Osteocyte (in vitro differentiated cells): ENCODE data around the gene CLEC16A. TPM values are rescaled to one million over a fixed set of nuclear protein-coding genes. Genes with fewer than 3 reads are reported as not detected.

Experiments
- DNase-seq: peaks from one replicate; pipeline ENCODE4 v3.0.0; 2021; ENCODE audit warnings: mixed read lengths; ENCODE audit not compliant: unreplicated experiment; ENCODE audit errors: extremely low spot score
- H3K27ac Mint-ChIP-seq: one replicate; pipeline ENCODE4 v1.8.0; 2021; ENCODE audit warnings: mild to moderate bottlenecking, mixed read lengths; ENCODE audit not compliant: unreplicated experiment
- H3K27me3 Mint-ChIP-seq: one replicate; pipeline ENCODE4 v1.8.0; 2021; ENCODE audit warnings: mixed read lengths; ENCODE audit not compliant: unreplicated experiment
- H3K36me3 Mint-ChIP-seq: one replicate; pipeline ENCODE4 v1.8.0; 2021; ENCODE audit warnings: mixed read lengths; ENCODE audit not compliant: unreplicated experiment
- H3K4me1 Mint-ChIP-seq: one replicate; pipeline ENCODE4 v1.8.0; 2021; ENCODE audit warnings: mixed read lengths; ENCODE audit not compliant: unreplicated experiment
- H3K4me3 Mint-ChIP-seq: one replicate; pipeline ENCODE4 v1.8.0; 2021; ENCODE audit warnings: mild to moderate bottlenecking, moderate library complexity, mixed read lengths; ENCODE audit not compliant: unreplicated experiment
- H3K9me3 Mint-ChIP-seq: one replicate; pipeline ENCODE4 v1.8.0; 2021; ENCODE audit warnings: mixed read lengths; ENCODE audit not compliant: unreplicated experiment
- total RNA-seq: library from RNA; stranded (reverse); gene quantifications from 2 replicates; pipeline ENCODE4 v1.2.1, GENCODE V29; 2021
- TF ChIP-seq, protein P1 (sequence below): fragments of 200-600 bp; sonication (generic); IDR thresholded peaks from 2 replicates; pipeline ENCODE4 v1.5.0; 2021; ENCODE audit warnings: antibody characterized with exemption, mild to moderate bottlenecking, moderate library complexity

CLEC16A gene
- total RNA-seq, 1 donor from 2014 or later: 22.1 TPM

DNA sequence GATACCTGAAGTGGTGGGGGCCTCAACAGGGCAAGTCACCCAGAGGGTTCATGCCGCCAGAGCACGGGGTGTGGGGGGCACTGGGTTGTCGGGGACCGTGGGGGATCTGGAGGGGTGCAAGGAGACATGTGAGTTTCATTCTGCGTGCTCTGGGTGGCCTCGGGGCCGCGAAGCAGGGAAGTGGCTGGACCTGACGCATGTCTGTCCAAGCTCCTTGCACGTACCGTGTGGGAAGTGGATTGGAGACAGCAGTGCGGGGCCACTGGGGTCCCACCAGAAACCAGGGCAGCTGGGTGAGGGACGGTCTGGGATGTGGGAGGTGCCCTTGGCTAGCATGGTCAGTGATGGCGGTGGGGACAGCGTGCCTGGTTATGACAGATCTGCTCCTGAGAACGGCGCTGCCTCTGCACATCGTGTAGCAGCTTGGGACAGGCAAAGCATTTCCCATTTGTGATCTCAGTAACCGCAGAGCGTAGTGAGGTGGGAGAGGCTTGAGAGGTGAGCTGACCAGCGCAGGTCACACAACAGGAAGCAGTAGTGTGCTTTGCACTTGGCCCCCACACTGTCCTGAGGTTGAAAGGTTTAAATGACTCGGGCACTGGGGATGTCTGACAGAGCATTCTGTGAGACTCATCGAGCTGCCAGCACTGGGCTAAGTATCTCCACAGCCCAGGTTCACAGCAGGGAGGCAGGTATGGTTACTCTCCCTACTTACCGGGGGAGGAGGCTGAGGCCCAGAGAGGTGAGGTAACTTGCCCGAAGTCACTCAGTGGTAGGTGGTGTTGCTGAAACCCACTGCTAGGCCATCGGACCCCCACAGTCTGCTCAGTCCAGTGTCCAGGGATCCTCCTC lies 197.3 kb downstream of the CLEC16A start:
- no peak overlapping the region for H3K4me3 Mint-ChIP-seq
- H3K4me1 Mint-ChIP-seq: peaks cover 40% of the 10 kb centered on the region
- H3K9me3 Mint-ChIP-seq: no peaks in the 10 kb centered on the region
- TF ChIP-seq, protein P1, sequence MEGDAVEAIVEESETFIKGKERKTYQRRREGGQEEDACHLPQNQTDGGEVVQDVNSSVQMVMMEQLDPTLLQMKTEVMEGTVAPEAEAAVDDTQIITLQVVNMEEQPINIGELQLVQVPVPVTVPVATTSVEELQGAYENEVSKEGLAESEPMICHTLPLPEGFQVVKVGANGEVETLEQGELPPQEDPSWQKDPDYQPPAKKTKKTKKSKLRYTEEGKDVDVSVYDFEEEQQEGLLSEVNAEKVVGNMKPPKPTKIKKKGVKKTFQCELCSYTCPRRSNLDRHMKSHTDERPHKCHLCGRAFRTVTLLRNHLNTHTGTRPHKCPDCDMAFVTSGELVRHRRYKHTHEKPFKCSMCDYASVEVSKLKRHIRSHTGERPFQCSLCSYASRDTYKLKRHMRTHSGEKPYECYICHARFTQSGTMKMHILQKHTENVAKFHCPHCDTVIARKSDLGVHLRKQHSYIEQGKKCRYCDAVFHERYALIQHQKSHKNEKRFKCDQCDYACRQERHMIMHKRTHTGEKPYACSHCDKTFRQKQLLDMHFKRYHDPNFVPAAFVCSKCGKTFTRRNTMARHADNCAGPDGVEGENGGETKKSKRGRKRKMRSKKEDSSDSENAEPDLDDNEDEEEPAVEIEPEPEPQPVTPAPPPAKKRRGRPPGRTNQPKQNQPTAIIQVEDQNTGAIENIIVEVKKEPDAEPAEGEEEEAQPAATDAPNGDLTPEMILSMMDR: no peak
- no peaks in the 10 kb centered on the region for H3K27me3 Mint-ChIP-seq
- no peak for DNase-seq
- peaks cover 2% of the 10 kb centered on the region for H3K36me3 Mint-ChIP-seq
- no peak overlapping the region for H3K27ac Mint-ChIP-seq

DNA sequence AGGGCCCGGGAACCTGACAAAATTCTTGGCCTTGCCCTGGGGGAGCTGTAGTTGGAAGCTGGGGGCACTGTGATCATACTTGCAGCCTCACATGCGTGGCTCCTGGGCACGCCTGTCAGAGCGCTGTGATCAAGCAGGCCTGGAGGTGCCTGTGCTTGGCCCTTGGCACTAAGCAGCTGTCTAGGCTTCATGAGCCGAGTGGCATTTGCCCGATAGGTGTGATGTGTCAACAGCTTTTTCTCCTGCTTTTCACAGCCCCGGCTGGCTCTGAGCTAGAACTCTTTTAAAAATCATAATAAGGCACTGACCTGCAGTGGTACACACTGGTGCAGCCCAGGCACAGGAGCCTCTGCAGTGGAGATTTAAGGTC lies 197.9 kb downstream of the CLEC16A start:
- no peak for DNase-seq
- no peaks in the 10 kb centered on the region for H3K9me3 Mint-ChIP-seq
- H3K27me3 Mint-ChIP-seq: no peaks in the 10 kb centered on the region
- peaks cover 34% of the 10 kb centered on the region for H3K4me1 Mint-ChIP-seq
- H3K27ac Mint-ChIP-seq: no peak overlapping the region
- no peak overlapping the region for H3K4me3 Mint-ChIP-seq
- TF ChIP-seq, protein P1: no peak
- peaks cover 4% of the 10 kb centered on the region for H3K36me3 Mint-ChIP-seq

DNA sequence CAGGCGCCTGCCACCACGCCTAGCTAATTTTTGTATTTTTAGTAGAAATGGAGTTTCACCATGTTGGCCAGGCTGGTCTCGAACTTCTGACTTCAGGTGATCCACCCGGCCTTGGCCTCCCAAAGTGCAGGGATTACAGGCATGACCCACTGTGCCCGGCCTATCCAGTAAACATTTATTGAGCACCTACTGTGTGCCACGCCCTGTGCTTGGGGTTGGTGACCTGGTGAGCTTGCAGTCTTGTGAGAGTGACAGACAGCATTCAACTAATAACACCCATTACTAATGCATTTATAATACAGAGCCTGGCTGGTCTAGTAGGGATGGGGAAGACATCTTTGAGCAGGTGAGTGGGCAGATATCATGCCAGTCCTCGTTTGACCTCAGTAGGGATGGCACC lies 198.6 kb downstream of the CLEC16A start:
- H3K27me3 Mint-ChIP-seq: no peaks in the 10 kb centered on the region
- TF ChIP-seq, protein P1: no peak
- peaks cover 5% of the 10 kb centered on the region for H3K36me3 Mint-ChIP-seq
- H3K27ac Mint-ChIP-seq: no peak overlapping the region
- no peaks in the 10 kb centered on the region for H3K9me3 Mint-ChIP-seq
- peaks cover 27% of the 10 kb centered on the region for H3K4me1 Mint-ChIP-seq
- no peak for DNase-seq
- H3K4me3 Mint-ChIP-seq: no peak overlapping the region

DNA sequence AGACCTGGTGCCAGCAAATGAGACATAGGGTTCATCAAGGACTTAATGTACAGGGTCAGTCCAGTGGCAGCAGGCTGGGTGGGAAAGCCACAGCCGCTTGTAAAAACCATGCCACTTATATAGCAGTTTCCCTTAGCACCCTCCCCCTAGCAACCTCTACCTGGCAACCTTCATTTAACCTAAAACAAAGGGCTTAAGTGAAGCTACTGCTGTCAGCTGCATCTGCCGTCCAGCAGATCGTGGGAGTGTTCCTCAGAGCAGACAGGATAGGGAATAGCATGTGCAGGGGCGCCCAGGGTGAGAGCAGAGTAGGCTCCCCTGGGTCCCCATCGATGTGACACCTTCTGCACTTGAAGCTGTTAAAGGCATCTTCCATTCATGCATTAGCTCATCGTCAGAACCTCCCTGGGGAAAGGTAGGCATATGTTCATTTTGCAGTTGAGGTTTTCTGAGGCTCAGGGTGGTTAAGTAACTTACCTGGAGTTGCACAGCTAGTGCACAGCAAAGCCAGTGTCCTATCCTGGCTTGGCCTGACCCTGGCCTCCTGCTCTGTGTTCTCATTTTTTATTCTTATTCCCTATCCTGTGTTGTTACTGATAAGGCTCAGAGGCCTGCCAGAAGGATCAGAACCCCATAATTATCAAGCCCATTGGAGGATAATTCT lies 199.1 kb downstream of the CLEC16A start:
- Mint-ChIP-seq H3K36me3 (peaks cover 5% of the 10 kb centered on the region), H3K4me3 (no peak overlapping the region), H3K9me3 (no peaks in the 10 kb centered on the region), H3K27ac (no peak overlapping the region), H3K4me1 (peaks cover 21% of the 10 kb centered on the region), H3K27me3 (no peaks in the 10 kb centered on the region)
- no peak for DNase-seq
- TF ChIP-seq, protein P1: no peak

DNA sequence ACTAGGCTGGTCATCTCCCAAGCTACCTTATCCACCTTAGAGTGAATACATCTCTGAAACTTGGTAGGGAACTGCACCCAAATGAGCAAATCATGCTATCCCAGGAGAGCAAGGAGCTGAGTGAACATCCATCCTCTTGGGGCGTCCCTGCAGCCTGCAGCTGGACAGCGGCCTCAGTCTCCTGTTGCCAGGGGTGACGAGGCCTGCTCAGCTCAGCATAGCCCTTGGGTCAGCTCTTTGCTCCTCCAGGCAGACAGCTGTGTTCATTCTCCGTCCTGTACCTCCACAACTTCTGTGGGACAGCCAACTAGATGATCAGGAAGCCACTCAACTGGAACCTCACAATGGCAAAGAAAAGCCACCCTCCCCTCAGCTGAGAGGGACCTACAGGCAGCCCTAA lies 199.8 kb downstream of the CLEC16A start:
- Mint-ChIP-seq H3K27ac (no peak overlapping the region), H3K4me1 (peaks cover 15% of the 10 kb centered on the region), H3K36me3 (peaks cover 8% of the 10 kb centered on the region), H3K9me3 (no peaks in the 10 kb centered on the region), H3K4me3 (no peak overlapping the region), H3K27me3 (no peaks in the 10 kb centered on the region)
- TF ChIP-seq, protein P1: no peak
- no peak for DNase-seq
